NCI-H128 (cell line): ENCODE data around the gene RAI2.

ENCODE experiments used
- DNase-seq: peaks from one replicate; lab custom pipeline; 2025; ENCODE audit not compliant: unreplicated experiment; lab: John Stamatoyannopoulos, UW

RAI2 gene

GRCh38 chrX:17860811-17861488 lies at the start of gene RAI2:
TSS of gene RAI2 (minus strand) at chrX:17861298. CDS start at chrX:17802010, 59,288 bp downstream.
- no peak for DNase-seq

- no peak for DNase-seq
Observed at GRCh38 chrX:17888421-17888820, 27.3 kb upstream of the RAI2 start.

GRCh38 chrX:17882680-17883079 lies 21.6 kb upstream of the RAI2 start:
- DNase-seq: no peak

GRCh38 chrX:17878028-17878670 lies 17.1 kb upstream of the RAI2 start:
- no peak for DNase-seq

- DNase-seq: no peak
Observed at GRCh38 chrX:17876135-17876534, 15.0 kb upstream of the RAI2 start.

GRCh38 chrX:17869580-17869979 lies 8.5 kb upstream of the RAI2 start:
- no peak for DNase-seq

GRCh38 chrX:17861489-17862011 lies 452 bp upstream of the RAI2 start:
- DNase-seq: no peak

GRCh38 chrX:17860179-17860780 lies 818 bp downstream of the RAI2 start:
- no peak for DNase-seq

- no peak for DNase-seq
Observed at GRCh38 chrX:17859609-17860178, 1.4 kb downstream of the RAI2 start.

GRCh38 chrX:17854531-17854930 lies 6.6 kb downstream of the RAI2 start:
- no peak for DNase-seq

GRCh38 chrX:17854069-17854468 lies 7.0 kb downstream of the RAI2 start:
- DNase-seq: no peak

GRCh38 chrX:17851874-17852273 lies 9.2 kb downstream of the RAI2 start:
- no peak for DNase-seq

- DNase-seq: no peak
Observed at GRCh38 chrX:17848545-17849265, 12.4 kb downstream of the RAI2 start.

- no peak for DNase-seq
Observed at GRCh38 chrX:17846045-17846444, 15.1 kb downstream of the RAI2 start.

GRCh38 chrX:17844236-17844635 lies 16.9 kb downstream of the RAI2 start:
- DNase-seq: no peak

GRCh38 chrX:17842769-17843525 lies 18.2 kb downstream of the RAI2 start:
- DNase-seq: no peak

GRCh38 chrX:17839269-17839668 lies 21.8 kb downstream of the RAI2 start:
- no peak for DNase-seq

GRCh38 chrX:17836830-17837229 lies 24.3 kb downstream of the RAI2 start:
- no peak for DNase-seq

GRCh38 chrX:17833954-17834353 lies 27.1 kb downstream of the RAI2 start:
- no peak for DNase-seq

GRCh38 chrX:17831255-17831654 lies 29.8 kb downstream of the RAI2 start:
- DNase-seq: no peak
